Pancreas (tissue), 10 donors: ENCODE measurements around the gene PSMF1. TPM values are rescaled to one million over a fixed set of nuclear protein-coding genes. Genes with fewer than 3 reads are reported as not detected.

Experiments used
- ATAC-seq, 4 donors: fragments of 200-7000 bp; cut with Tn5 transposase; one replicate each; pipeline versions ENCODE4 v1.8.0 to v1.9.1; 2020; ENCODE audit warnings: mild to moderate bottlenecking in 4 of 4, moderate library complexity in 4 of 4
- DNase-seq, 6 donors: peaks; one replicate each; pipeline ENCODE4 v3.0.0-alpha.2; 2020
- FAIRE-seq: peaks from 2 replicates; lab custom pipeline; 2012; peaks lifted over from hg19 to GRCh38; lab: Jason Lieb, UNC
- H3K27ac ChIP-seq, 4 donors: fragments of 200-600 bp; sonication (generic); 1 replicate in 3 of 4; 2 replicates in 1 of 4; pipeline versions ENCODE4 v1.5.0 to v1.8.0; 2020
- H3K27me3 ChIP-seq, 4 donors: fragments of 200-600 bp; one replicate each; pipeline ENCODE4 v1.8.0; 2021
- H3K36me3 ChIP-seq, 3 donors: fragments of 200-600 bp; sonication (generic) in 1 of 3; one replicate each; pipeline versions ENCODE4 v1.5.0 to v1.8.0; 2020 to 2021
- H3K4me1 ChIP-seq, 3 donors: fragments of 200-600 bp; one replicate each; pipeline ENCODE4 v1.8.0; 2021
- H3K4me3 ChIP-seq, 4 donors: fragments of 200-600 bp; sonication (generic) in 2 of 4; one replicate each; pipeline versions ENCODE4 v1.5.0 to v1.8.0; 2020 to 2021
- H3K9me3 ChIP-seq, 4 donors: fragments of 200-600 bp; one replicate each; pipeline ENCODE4 v1.8.0; 2021
- WGBS, 2 donors: extraction: QIAGEN DNeasy Blood & Tissue Kit; methylation state at CpG; one replicate each; pipeline ENCODE4 v1.1.7; 2013; 5-methylcytosine and 5-hydroxymethylcytosine counted together
- intact Hi-C, 3 donors: fragments of 100-400 bp; cut with DNase I; formaldehyde crosslinking; loops; one replicate each; pipeline versions ENCODE4 v1.11.1 to v1.14.2; 2022
- polyA plus RNA-seq, 2 donors: library from polyadenylated mRNA; stranded (reverse); fragments of 200-250 nt; gene quantifications; one replicate each; pipeline ENCODE4 v1.2.3, GENCODE V29; 2013
- total RNA-seq, 6 donors: library from RNA; stranded (reverse); fragmentation: NEBNext Ultra II Directional in 4 of 6; extraction: Animal tissue kit (Norgen Biotek cat#: 25700) in 4 of 6; gene quantifications; one replicate each; pipeline versions ENCODE4 v1.2.1 to v1.2.4, GENCODE V29; 2021 to 2023
- TF ChIP-seq, protein P1 (sequence below), 4 donors: fragments of 200-600 bp; sonication (generic) in 3 of 4; IDR thresholded peaks; one replicate each; pipeline versions ENCODE4 v1.5.0 to v1.8.0; 2021; ENCODE audit warnings: antibody characterized with exemption in 4 of 4
- donor health status: healthy with polysubstance abuse.
- donor health status: DM: no; HTN: no; CAD: no; lungs with moderate emphysema.
- donor health status: DM: no; HTN: no; CAD: no.
- donor health status: control.
- donor health status: control.
- donor health status: Bipolar disorder and iron deficiency.
- donor health status: DM: yes; HTN: yes; CAD: no.
- donor health status: DM: no; HTN: no; CAD: no.
- donor health status: DM: no; HTN: no; CAD: no.
- donor health status: DM: yes; HTN: yes; CAD: no.

Gene PSMF1
- total and polyA plus RNA-seq, 8 donors, result 17.8 to 114 (median 79.6) TPM

DNA sequence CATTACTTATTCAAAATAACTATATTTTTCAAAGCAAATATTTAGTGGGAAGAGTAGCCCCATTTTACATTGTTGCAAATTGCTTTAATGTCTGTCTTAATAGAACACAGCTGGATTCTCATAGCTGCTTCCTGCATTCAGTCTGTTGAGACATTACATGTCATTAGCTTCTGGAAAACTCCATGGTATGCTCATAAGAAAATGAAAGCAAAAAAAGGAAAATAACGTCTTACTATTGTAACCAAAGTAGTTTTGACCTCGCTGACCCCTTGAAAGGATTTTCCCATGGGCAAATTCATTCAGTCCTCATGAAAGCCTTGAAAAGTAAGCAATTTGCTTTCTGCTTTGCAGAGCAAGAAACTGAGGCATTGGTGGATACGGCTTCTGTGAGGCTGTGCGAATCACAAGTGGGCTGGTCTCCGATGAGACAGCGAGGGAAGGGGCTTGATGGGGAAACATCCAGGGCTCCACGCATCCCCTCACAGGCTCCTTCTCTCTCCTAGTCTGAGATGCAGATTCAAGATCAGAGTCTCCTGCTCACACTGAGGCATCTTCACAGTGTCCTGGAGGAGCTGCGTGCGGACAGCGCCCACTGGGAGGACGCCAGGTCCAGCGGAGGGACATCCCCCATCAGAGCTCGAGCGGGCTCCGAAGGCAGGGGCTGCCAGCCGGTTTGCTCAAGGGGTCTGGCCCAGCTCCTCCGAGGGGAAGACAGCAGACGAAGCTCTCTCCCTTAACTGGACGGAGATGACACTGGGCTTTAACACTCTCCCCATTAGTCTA lies 88.2 kb downstream of the PSMF1 start:
- DNase-seq, result no peak
- intact Hi-C loops, result no loop called here
- Histone ChIP-seq H3K9me3 (no peaks in the 10 kb centered on the region), H3K36me3 (no peaks in the 10 kb centered on the region), H3K27ac (no peak overlapping the region), H3K4me3 (no peak overlapping the region), H3K4me1 (no peaks in the 10 kb centered on the region), H3K27me3 (no peaks in the 10 kb centered on the region)
- ATAC-seq, result no peak
- TF ChIP-seq, protein P1, sequence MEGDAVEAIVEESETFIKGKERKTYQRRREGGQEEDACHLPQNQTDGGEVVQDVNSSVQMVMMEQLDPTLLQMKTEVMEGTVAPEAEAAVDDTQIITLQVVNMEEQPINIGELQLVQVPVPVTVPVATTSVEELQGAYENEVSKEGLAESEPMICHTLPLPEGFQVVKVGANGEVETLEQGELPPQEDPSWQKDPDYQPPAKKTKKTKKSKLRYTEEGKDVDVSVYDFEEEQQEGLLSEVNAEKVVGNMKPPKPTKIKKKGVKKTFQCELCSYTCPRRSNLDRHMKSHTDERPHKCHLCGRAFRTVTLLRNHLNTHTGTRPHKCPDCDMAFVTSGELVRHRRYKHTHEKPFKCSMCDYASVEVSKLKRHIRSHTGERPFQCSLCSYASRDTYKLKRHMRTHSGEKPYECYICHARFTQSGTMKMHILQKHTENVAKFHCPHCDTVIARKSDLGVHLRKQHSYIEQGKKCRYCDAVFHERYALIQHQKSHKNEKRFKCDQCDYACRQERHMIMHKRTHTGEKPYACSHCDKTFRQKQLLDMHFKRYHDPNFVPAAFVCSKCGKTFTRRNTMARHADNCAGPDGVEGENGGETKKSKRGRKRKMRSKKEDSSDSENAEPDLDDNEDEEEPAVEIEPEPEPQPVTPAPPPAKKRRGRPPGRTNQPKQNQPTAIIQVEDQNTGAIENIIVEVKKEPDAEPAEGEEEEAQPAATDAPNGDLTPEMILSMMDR (IDR thresholded peaks at IDR 0.05), result no peak
- FAIRE-seq, result no peak
- 69 to 74% methylated on average over 19 of the region's 19 CpGs for WGBS, 2 donors

DNA sequence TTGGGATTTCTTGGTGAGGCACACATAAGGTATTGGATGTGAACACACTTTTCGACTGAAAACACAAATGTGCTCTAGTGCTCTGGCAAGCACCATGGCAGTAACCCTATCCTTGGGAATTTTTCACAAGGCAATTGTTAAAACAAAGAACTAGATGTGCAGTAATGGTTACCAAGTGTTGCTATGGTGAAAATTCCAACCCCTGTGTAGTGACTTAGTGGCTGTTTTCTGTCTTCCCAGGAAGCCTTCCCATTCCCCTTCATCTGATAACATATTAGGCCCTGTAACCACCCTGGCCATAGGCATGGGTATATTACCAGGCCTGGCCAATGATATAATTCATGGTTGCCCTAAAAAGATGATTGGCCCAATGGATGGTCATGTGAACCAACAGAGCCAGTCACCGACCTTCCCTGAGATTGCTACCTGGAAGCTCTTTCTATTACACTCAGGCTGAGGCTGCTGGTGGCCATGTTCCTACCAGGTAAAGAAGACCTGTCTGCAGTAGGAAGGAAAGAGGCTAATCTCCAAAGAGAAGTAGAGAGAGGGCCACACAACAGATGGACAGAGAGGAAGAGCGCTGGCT lies 89.0 kb downstream of the PSMF1 start:
- 80 to 84% methylated on average over 3 of the region's 3 CpGs for WGBS, 2 donors
- Histone ChIP-seq H3K4me1 (no peaks in the 10 kb centered on the region), H3K27me3 (peaks cover 0 to 2% (median 0%) of the 10 kb centered on the region in 4 donors), H3K27ac (no peak overlapping the region), H3K36me3 (no peaks in the 10 kb centered on the region), H3K9me3 (no peaks in the 10 kb centered on the region), H3K4me3 (no peak overlapping the region)
- TF ChIP-seq, protein P1 (IDR thresholded peaks at IDR 0.05), result no peak
- DNase-seq (no peak), ATAC-seq (no peak), FAIRE-seq (no peak)
- intact Hi-C loops, result no loop called here

DNA sequence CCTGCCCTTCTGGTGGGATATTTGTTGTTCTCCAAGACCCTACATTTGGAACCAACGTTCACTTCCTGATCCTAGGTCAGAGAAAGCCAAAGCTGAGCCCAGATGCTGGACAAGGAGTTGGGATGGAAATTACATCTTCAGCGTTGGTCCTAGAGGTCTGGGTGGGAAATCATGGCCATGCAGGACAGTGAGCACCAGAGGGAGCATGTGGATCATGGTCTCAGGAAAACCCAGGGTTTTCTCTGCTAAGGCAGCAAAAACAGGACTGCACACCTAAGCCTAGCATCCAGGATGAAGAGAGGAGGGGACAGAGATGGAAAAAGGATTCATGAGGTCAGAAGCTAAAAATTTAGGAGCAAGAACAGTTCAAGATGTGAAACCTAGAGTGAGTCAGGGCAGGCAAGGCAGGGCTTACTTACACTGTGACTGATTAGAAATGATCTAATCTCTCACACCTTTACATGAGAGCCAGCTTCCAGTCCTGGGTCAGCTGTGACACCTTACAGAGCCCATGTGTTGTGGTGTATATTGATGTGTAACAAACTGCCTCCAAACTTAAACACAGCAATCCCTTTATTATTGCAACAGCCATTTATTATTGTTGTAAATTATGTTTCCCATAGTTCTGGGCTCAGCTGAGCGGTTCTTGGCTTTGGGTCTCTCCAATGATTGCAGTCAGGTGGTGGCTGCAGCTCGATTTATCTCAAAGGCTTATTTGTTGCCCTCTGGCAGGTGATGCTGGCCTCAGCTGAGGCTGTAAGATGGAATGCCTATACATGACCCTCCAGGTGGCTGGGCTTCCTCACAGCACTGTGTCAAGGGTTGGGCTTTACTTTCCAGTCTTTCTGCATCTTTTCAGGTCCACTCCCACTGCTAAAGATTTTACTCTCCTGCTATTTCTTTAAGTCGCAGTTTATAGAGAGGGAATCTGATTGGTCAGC lies 91.3 kb downstream of the PSMF1 start:
- 34 to 41% methylated on average over 5 of the region's 5 CpGs for WGBS, 2 donors
- H3K27me3 ChIP-seq, result peaks cover 0 to 5% (median 0%) of the 10 kb centered on the region in 4 donors
- H3K36me3 ChIP-seq, result no peaks in the 10 kb centered on the region
- intact Hi-C loops, result no loop called here
- FAIRE-seq (no peak), DNase-seq (no peak), ATAC-seq (no peak)
- no peak overlapping the region for H3K27ac ChIP-seq
- no peaks in the 10 kb centered on the region for H3K4me1 ChIP-seq
- no peaks in the 10 kb centered on the region for H3K9me3 ChIP-seq
- H3K4me3 ChIP-seq, result no peak overlapping the region
- TF ChIP-seq, protein P1 (IDR thresholded peaks at IDR 0.05), result no peak

DNA sequence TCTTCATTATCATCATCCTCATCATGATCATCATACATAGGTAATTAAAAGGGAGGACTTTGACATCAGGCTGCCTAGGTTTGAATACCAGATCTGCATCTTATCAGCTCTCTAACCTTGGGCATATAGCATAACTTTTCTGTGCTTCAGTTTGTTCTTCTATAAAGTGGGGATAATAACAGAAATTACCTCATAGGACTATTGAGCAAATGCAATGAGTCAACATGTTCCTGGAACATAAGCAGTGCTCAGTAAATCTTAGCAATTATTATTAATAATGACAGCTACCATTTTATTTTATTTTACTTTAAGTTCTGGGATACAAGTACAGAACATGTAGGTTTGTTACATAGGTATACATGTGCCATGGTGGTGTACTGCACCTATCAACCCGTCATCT lies 92.1 kb downstream of the PSMF1 start:
- Histone ChIP-seq H3K27me3 (peaks cover 0 to 5% (median 0%) of the 10 kb centered on the region in 4 donors), H3K4me3 (no peak overlapping the region), H3K36me3 (no peaks in the 10 kb centered on the region), H3K9me3 (no peaks in the 10 kb centered on the region), H3K27ac (no peak overlapping the region), H3K4me1 (no peaks in the 10 kb centered on the region)
- TF ChIP-seq, protein P1 (IDR thresholded peaks at IDR 0.05), result no peak
- FAIRE-seq (no peak), DNase-seq (no peak), ATAC-seq (no peak)
- WGBS, 2 donors, result 79 to 90% methylated on average over 1 of the region's 1 CpG
- intact Hi-C loops, result no loop called here
